Epithelial cell of proximal tubule (primary cell): Measurements from ENCODE around the gene KRTAP10-1. TPM values are rescaled to one million over a fixed set of nuclear protein-coding genes. Genes with fewer than 3 reads are reported as not detected.

ENCODE experiments used
- DNase-seq: peaks from one replicate; pipeline ENCODE4 v3.0.0-alpha.2; 2011; ENCODE audit warnings: low read depth
- H3K4me3 ChIP-seq: 2 replicates; pipeline ENCODE4 v1.5.1; 2011; ENCODE audit warnings: low read depth, mild to moderate bottlenecking, low read length
- CTCF ChIP-seq: conservative IDR thresholded peaks from 2 replicates; pipeline ENCODE4 v1.5.1; 2012; ENCODE audit warnings: low read depth, mild to moderate bottlenecking, low read length
- total RNA-seq: library from RNA; depleted of rRNA; stranded (reverse); fragments of >200 nt; gene quantifications from 2 replicates; pipeline ENCODE4 v1.2.3, GENCODE V29; 2015

Gene KRTAP10-1
- total RNA-seq, 1 donor from 2014 or later = not detected

GRCh38 chr21:44529503-44530125 lies 10.4 kb downstream of the KRTAP10-1 start:
- no peak for DNase-seq
- H3K4me3 ChIP-seq = no peak overlapping the region
- TF ChIP-seq CTCF = no peak

DNA sequence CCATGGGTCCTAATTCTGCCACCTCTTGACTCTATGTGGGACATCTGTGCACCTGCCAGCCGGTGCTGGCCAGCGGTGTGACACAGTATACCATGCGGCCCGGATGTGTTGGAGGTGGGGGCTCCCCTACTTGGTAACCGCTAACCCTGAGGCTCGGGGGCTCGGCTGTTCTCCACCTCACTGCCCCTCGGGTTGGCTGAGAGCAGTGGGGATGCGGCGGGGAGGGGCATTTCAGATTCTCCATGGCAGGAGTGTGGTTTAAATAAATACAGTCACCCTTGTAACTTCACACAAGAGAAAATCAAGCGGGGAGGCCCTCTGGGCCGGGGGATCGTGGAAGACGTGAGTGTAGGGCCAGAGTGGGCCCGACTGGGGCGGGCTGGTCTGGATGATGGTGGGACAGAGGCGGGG lies 11.0 kb downstream of the KRTAP10-1 start:
- TF ChIP-seq CTCF = no peak
- no peak overlapping the region for H3K4me3 ChIP-seq
- no peak for DNase-seq

- no peak for TF ChIP-seq CTCF
- no peak for DNase-seq
- no peak overlapping the region for H3K4me3 ChIP-seq
Observed at GRCh38 chr21:44528634-44528995, 11.4 kb downstream of the KRTAP10-1 start.

- no peak overlapping the region for H3K4me3 ChIP-seq
- TF ChIP-seq CTCF = no peak
- no peak for DNase-seq
Observed at GRCh38 chr21:44527983-44528633, 11.9 kb downstream of the KRTAP10-1 start.

DNA sequence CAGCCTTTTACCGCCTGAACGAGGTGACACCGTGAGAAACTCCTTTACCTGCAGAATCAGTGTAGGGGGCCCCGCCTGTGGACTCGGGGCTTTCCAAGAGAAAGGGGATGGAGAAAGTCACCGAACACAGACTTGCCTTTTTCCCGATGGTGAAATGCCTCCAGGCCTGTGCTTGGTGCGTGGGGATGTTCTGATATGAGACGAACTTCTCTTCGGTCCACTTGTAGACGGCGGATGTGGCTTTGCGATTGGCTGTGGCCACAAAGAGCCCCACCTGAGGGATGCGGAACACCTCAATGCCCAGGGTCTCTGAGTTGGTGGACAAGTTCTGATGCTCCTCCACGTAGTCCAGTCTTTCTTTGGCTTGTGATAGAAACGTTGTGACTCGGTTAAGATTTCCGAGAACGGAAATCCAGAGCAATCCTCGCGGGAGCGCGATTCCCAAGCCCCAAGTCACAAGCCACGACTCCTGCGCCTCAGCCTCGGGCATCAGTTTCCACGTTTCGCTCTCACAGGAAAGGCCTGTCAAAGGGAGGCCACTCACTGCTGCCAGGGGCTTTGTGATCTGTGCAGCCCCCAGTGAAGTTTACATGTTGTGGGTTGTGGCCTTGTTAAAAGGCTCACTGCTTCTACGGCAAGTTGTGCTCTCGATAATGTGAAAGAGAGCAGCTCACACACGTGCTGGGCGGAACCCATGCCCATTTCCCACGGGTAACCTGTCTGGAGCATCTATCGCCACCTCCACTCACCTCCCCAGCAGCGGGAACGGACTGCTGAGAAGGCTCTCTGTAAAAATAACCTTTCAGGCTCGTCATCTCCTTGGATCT lies 12.6 kb downstream of the KRTAP10-1 start:
- no peak for DNase-seq
- no peak overlapping the region for H3K4me3 ChIP-seq
- TF ChIP-seq CTCF = no peak

- H3K4me3 ChIP-seq = no peak overlapping the region
- DNase-seq = no peak
- TF ChIP-seq CTCF = no peak
Observed at GRCh38 chr21:44526096-44526997, 13.6 kb downstream of the KRTAP10-1 start.
